Measurements from ENCODE around the gene IRF7.

IRF7 gene

DNA sequence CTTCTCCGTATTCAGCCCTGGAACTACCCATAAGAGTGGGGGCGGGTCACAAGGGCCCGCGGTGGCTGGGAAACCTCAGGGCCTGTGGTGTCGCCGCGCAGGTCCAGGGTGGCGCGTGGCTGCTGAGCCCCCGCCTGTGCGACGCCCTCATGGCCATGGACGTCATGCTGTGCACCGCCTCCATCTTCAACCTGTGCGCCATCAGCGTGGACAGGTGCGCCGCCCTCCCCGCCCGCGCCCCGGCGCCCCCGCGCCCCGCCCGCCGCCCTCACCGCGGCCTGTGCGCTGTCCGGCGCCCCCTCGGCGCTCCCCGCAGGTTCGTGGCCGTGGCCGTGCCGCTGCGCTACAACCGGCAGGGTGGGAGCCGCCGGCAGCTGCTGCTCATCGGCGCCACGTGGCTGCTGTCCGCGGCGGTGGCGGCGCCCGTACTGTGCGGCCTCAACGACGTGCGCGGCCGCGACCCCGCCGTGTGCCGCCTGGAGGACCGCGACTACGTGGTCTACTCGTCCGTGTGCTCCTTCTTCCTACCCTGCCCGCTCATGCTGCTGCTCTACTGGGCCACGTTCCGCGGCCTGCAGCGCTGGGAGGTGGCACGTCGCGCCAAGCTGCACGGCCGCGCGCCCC lies 23.7 kb upstream of the IRF7 start:
- TF ChIP-seq, protein P1, sequence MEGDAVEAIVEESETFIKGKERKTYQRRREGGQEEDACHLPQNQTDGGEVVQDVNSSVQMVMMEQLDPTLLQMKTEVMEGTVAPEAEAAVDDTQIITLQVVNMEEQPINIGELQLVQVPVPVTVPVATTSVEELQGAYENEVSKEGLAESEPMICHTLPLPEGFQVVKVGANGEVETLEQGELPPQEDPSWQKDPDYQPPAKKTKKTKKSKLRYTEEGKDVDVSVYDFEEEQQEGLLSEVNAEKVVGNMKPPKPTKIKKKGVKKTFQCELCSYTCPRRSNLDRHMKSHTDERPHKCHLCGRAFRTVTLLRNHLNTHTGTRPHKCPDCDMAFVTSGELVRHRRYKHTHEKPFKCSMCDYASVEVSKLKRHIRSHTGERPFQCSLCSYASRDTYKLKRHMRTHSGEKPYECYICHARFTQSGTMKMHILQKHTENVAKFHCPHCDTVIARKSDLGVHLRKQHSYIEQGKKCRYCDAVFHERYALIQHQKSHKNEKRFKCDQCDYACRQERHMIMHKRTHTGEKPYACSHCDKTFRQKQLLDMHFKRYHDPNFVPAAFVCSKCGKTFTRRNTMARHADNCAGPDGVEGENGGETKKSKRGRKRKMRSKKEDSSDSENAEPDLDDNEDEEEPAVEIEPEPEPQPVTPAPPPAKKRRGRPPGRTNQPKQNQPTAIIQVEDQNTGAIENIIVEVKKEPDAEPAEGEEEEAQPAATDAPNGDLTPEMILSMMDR (IDR thresholded peaks at IDR 0.05; ENCODE audit: extremely low read depth, insufficient read depth, missing control alignments), result no peak
- in situ Hi-C loops (cut with MboI; ENCODE audit: low pct_unique_long_range_greater_than_20kb, low sequenced_read_pairs, unreplicated experiment), result no loop called here
- DNase-seq (ENCODE audit: low spot score), result no peak

DNA sequence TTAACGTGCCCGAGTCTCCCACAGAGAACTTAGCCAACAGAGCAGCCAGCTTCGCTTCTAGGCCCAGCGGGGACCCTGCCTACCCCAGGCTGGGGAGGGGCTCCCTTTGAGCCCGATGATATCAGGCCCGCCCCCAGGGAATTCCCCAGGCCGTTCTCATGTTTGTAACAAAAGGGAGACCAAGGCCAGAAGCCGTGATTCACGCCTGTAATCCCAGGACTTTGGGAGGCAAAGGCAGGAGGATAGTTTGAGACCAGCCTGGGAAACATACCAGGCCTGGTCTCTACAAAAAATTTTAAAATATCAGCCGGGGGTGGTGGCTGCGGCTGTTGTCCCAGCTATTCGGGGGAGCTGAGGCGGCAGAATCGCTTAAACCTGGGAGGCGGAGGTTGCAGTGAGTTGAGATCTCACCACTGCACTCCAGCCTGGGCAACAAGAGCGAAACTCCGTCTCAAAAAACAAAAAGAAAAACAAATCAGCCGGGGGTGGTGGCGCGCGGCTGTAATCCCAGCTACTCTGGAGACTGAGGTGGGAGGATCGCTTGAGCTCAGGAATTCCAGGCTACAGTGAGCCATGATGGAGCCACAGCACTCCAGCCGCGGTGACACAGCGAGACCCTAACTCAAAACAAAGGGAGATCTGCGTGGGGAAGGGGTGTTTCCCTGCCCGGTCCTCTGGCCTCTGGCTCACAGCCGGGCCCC lies 23.0 kb upstream of the IRF7 start:
- DNase-seq (ENCODE audit: low spot score), result no peak
- TF ChIP-seq, protein P1 (IDR thresholded peaks at IDR 0.05; ENCODE audit: extremely low read depth, insufficient read depth, missing control alignments), result no peak
- in situ Hi-C loops (cut with MboI; ENCODE audit: low pct_unique_long_range_greater_than_20kb, low sequenced_read_pairs, unreplicated experiment), result no loop called here

DNA sequence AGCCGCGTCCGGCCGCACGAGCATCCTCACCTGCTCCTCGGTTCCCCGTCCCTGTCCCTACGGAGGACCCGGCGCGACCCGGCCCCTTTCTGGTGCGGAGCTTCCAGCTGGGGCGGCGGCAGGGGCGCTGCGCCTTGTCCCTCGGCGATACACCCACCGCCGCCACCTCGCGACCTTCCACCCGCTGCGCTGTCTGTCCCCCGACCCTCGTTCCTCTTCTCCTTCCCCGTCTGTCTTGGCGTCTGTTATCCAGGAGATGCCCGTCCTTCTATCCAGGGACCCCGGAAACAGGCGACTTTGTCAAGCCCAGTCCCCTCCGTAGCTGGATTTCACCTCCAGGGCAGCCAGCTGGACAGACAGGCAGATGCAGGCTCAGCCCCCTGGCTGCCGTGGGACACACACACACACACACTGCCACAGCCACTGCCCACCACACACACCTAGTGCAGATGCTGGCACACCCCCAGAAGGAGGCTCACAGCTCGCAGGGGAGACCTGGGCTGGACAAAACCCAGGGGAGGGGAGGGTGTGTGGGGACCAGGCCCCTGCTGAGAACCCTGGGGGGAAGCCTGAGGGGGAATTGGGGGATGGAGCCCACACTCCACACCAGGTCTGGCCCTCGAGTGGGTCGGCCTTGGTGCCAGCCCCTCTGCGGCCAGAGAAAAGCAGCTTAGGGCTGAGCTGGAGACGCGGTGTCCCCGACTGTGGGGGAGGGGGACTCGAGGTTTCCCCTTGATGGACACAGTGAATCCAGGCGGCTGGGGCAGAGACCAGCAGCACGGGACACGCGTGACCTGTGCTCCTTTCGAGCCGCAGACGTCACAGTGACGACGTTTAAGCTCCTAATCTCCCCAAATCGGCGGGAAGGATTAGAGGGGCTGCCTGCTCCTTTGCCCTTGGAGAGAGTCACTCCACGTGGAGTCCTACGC lies 22.1 kb upstream of the IRF7 start:
- TF ChIP-seq, protein P1 (IDR thresholded peaks at IDR 0.05; ENCODE audit: extremely low read depth, insufficient read depth, missing control alignments), result no peak
- in situ Hi-C loops (cut with MboI; ENCODE audit: low pct_unique_long_range_greater_than_20kb, low sequenced_read_pairs, unreplicated experiment), result no loop called here
- no peak for DNase-seq (ENCODE audit: low spot score)

DNA sequence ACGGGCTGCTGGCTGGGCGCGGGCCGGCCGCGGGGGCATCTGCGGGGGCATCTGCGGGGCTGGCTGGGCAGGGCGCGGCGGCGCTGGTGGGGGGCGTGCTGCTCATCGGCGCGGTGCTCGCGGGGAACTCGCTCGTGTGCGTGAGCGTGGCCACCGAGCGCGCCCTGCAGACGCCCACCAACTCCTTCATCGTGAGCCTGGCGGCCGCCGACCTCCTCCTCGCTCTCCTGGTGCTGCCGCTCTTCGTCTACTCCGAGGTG lies 21.5 kb upstream of the IRF7 start:
- in situ Hi-C loops (cut with MboI; ENCODE audit: low pct_unique_long_range_greater_than_20kb, low sequenced_read_pairs, unreplicated experiment), result no loop called here
- TF ChIP-seq, protein P1 (IDR thresholded peaks at IDR 0.05; ENCODE audit: extremely low read depth, insufficient read depth, missing control alignments), result no peak
- DNase-seq (ENCODE audit: low spot score), result no peak

DNA sequence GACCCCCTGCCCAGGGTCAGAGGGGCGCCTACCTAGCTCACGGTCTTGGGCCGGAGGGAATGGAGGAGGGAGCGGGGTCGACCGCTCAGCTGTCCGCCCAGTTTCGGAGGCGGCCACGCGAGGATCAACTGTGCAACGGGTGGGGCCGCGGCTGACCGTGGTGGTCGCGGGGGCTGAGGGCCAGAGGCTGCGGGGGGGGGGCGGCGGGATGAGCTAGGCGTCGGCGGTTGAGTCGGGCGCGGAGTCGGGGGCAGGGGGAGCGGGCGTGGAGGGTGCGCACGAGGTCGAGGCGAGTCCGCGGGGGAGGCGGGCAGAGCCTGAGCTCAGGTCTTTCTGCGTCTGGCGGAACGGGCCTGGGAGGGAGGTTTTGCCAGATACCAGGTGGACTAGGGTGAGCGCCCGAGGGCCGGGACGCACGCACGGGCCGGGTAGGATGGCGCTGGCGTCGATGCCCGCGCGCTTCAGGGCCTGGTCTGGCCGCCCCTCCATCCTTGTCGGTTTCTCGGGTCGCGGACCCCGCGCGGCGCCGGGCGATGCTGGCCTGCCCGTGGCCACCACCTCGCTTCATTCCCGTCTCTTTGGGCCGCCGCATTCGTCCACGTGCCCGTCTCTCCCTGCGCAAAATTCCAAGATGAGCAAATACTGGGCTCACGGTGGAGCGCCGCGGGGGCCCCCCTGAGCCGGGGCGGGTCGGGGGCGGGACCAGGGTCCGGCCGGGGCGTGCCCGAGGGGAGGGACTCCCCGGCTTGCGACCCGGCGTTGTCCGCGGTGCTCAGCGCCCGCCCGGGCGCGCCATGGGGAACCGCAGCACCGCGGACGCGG lies 21.0 kb upstream of the IRF7 start, which contains the start of gene DRD4:
DRD4 (plus strand) TSS at position 759 of the 822 bp plus-strand sequence; CDS start at position 795, 36 bp downstream.
- in situ Hi-C loops (cut with MboI; ENCODE audit: low pct_unique_long_range_greater_than_20kb, low sequenced_read_pairs, unreplicated experiment), result no loop called here
- DNase-seq (ENCODE audit: low spot score), result no peak
- TF ChIP-seq, protein P1 (IDR thresholded peaks at IDR 0.05; ENCODE audit: extremely low read depth, insufficient read depth, missing control alignments), result no peak

Measured in GM13977 (cell line).